Measurements from ENCODE around the gene FAM131C.

DNA sequence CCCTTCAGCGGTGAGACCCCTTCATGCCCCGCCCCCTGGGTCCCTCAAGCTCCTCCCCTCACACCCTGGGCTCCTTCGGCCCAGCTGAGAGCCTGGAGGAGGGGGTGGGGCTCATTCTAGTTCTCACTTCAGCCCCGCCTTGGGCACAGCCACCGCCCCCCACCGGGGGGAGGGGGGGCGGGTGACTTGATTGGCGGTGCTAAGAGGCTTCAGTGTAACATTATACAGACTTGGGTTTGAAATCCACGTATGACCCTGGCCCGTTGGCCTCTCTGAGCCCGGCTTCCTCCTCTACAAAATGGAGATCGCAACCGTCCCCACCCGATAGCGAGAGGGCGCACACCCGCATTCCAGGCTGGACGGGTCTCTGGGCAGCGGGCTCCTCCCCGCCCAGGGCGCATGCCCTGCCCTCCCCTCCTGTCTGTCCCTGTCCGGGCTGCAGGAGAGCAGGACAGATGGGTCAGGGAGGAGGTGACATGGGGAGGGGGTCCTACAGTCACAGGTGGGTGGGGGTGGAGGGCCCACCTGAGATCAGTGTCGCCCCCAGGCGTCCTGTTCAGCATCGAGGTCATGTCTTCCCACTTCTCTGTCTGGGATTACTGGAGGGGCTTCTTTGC is 24.8 kb downstream of the FAM131C start:
- TF ChIP-seq ZNF274 (IDR thresholded peaks at IDR 0.05; ENCODE audit: low read depth, low read length) (no peak), YY1 (IDR thresholded peaks at IDR 0.05; ENCODE audit: insufficient read depth, insufficient read length) (no peak), SUZ12 (IDR thresholded peaks at IDR 0.05; ENCODE audit: extremely low read depth, insufficient read depth, insufficient read length) (no peak)
